ENCODE results near the gene CFAP53. TPM values are rescaled to one million over a fixed set of nuclear protein-coding genes. Genes with fewer than 3 reads are reported as not detected.
"Not testable (repeated sequence)": the region's sequence is repeated elsewhere in the genome, so short reads cannot be mapped to it uniquely, and the experiment has no call there.

Gene CFAP53
- total RNA-seq, 2 experiments from 2014 or later: 0.86 TPM; not detected in 1

GRCh38 chr18:50293039-50293438, 26.7 kb upstream of the CFAP53 start:
- TF ChIP-seq EZH2phosphoT487 (IDR thresholded peaks at IDR 0.05; ENCODE audit: borderline replicate concordance, low read depth, low read length): no peak
- TF ChIP-seq, protein P1, sequence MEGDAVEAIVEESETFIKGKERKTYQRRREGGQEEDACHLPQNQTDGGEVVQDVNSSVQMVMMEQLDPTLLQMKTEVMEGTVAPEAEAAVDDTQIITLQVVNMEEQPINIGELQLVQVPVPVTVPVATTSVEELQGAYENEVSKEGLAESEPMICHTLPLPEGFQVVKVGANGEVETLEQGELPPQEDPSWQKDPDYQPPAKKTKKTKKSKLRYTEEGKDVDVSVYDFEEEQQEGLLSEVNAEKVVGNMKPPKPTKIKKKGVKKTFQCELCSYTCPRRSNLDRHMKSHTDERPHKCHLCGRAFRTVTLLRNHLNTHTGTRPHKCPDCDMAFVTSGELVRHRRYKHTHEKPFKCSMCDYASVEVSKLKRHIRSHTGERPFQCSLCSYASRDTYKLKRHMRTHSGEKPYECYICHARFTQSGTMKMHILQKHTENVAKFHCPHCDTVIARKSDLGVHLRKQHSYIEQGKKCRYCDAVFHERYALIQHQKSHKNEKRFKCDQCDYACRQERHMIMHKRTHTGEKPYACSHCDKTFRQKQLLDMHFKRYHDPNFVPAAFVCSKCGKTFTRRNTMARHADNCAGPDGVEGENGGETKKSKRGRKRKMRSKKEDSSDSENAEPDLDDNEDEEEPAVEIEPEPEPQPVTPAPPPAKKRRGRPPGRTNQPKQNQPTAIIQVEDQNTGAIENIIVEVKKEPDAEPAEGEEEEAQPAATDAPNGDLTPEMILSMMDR (conservative IDR thresholded peaks at IDR 0.05; ENCODE audit: low read length): no peak
- CTCF ChIA-PET (ENCODE audit: unreplicated experiment): no interaction called here
- H3K36me3 ChIP-seq (ENCODE audit: insufficient read depth, low read length): no peaks in the 10 kb centered on the region
- H3K9me3 ChIP-seq (ENCODE audit: low read length): no peaks in the 10 kb centered on the region
- BruUV-seq (replicated peaks): no TSS peak
- H3K4me2 ChIP-seq (ENCODE audit: low read length): no peak overlapping the region
- no peak for DNase-seq (ENCODE audit: low spot score)
- POLR2A ChIA-PET: no interaction called here
- no peak overlapping the region for H2AFZ ChIP-seq (ENCODE audit: low read length)
- no peaks in the 10 kb centered on the region for H3K9me2 ChIP-seq (ENCODE audit: insufficient read depth, low read length)
- H4K20me1 ChIP-seq (ENCODE audit: insufficient read depth, low read length): no peaks in the 10 kb centered on the region
- H3K79me2 ChIP-seq (ENCODE audit: insufficient read depth, low read depth, low read length): no peaks in the 10 kb centered on the region
- H3K27ac ChIP-seq (ENCODE audit: low read depth, low read length, poor library complexity, severe bottlenecking): no peak overlapping the region
- no peak overlapping the region for H3K4me3 ChIP-seq (ENCODE audit: low read depth, low read length, poor library complexity, severe bottlenecking)
- intact Hi-C loops (cut with micrococcal nuclease; ENCODE audit: unreplicated experiment): no loop called here
- peaks cover 8% of the 10 kb centered on the region for H3K4me1 ChIP-seq (ENCODE audit: insufficient read depth, low read length, poor library complexity, severe bottlenecking)

GRCh38 chr18:50289108-50289443, 22.8 kb upstream of the CFAP53 start:
- no peaks in the 10 kb centered on the region for H4K20me1 ChIP-seq (ENCODE audit: insufficient read depth, low read length)
- peaks cover 17% of the 10 kb centered on the region for H3K79me2 ChIP-seq (ENCODE audit: insufficient read depth, low read depth, low read length)
- TF ChIP-seq, protein P1 (conservative IDR thresholded peaks at IDR 0.05; ENCODE audit: low read length): no peak
- TF ChIP-seq EZH2phosphoT487 (IDR thresholded peaks at IDR 0.05; ENCODE audit: borderline replicate concordance, low read depth, low read length): no peak
- BruUV-seq (replicated peaks): no TSS peak
- no peak overlapping the region for H3K27ac ChIP-seq (ENCODE audit: low read depth, low read length, poor library complexity, severe bottlenecking)
- no peaks in the 10 kb centered on the region for H3K4me1 ChIP-seq (ENCODE audit: insufficient read depth, low read length, poor library complexity, severe bottlenecking)
- no peaks in the 10 kb centered on the region for H3K9me2 ChIP-seq (ENCODE audit: insufficient read depth, low read length)
- intact Hi-C loops (cut with micrococcal nuclease; ENCODE audit: unreplicated experiment): no loop called here
- H2AFZ ChIP-seq (ENCODE audit: low read length): no peak overlapping the region
- POLR2A ChIA-PET: interaction anchor here (0.8 to 1.5 kb wide), 4 partner anchors 15 to 67 kb away, joined by 3 to 7 read pairs (median 3); no protein-coding TSS in a partner anchor
- CTCF ChIA-PET (ENCODE audit: unreplicated experiment): no interaction called here
- no peaks in the 10 kb centered on the region for H3K9me3 ChIP-seq (ENCODE audit: low read length)
- peaks cover 16% of the 10 kb centered on the region for H3K36me3 ChIP-seq (ENCODE audit: insufficient read depth, low read length)
- no peak for DNase-seq (ENCODE audit: low spot score)
- no peak overlapping the region for H3K4me3 ChIP-seq (ENCODE audit: low read depth, low read length, poor library complexity, severe bottlenecking)
- no peak overlapping the region for H3K4me2 ChIP-seq (ENCODE audit: low read length)

- peak overlapping the region; percentile 55 for H3K27ac ChIP-seq (ENCODE audit: low read depth, low read length, poor library complexity, severe bottlenecking)
- H3K79me2 ChIP-seq (ENCODE audit: insufficient read depth, low read depth, low read length): peaks cover 17% of the 10 kb centered on the region
- peak overlapping the region; percentile 55 for H3K4me2 ChIP-seq (ENCODE audit: low read length)
- H3K9me3 ChIP-seq (ENCODE audit: low read length); CTCF ChIA-PET (ENCODE audit: unreplicated experiment); H3K9me2 ChIP-seq (ENCODE audit: insufficient read depth, low read length); H3K4me1 ChIP-seq (ENCODE audit: insufficient read depth, low read length, poor library complexity, severe bottlenecking); DNase-seq (ENCODE audit: low spot score); H2AFZ ChIP-seq (ENCODE audit: low read length); intact Hi-C loops (cut with micrococcal nuclease; ENCODE audit: unreplicated experiment); BruUV-seq (replicated peaks); H4K20me1 ChIP-seq (ENCODE audit: insufficient read depth, low read length): not testable (repeated sequence)
- peaks cover 22% of the 10 kb centered on the region for H3K36me3 ChIP-seq (ENCODE audit: insufficient read depth, low read length)
- POLR2A ChIA-PET: interaction anchor here (0.8 to 1.5 kb wide), 4 partner anchors 16 to 68 kb away, joined by 3 to 7 read pairs (median 3); no protein-coding TSS in a partner anchor
- H3K4me3 ChIP-seq (ENCODE audit: low read depth, low read length, poor library complexity, severe bottlenecking): peak overlapping the region; percentile 100
These were observed 22.2 kb upstream of the CFAP53 start for GRCh38 chr18:50288348-50289107.
